Embryonic facial prominence (tissue), 1 donor: ENCODE results near the gene IFT81.

ENCODE experiments used
- DNase-seq: peaks from one replicate; pipeline ENCODE4 v3.0.0-alpha.2; 2016; ENCODE audit errors: extremely low spot score

IFT81 gene

DNA sequence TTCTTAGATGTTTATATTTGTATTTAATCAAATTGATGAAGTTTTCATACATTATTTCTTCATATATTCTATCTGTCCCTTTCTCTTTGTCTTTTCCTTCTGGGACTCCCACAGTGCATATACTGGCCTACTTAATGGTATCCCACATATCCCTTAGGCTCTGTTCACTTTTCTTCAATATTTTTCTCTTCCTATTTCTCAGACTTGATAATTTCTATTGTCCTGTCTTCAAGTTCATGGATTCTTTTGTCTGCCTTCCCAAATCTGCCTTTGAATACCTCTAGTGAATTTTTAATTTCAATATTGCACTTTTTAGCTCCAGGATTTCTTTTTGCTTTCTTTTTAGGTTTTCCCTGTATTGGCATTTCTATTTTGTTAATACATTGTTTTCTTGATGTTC, 33.4 kb downstream of the IFT81 start:
- no peak for DNase-seq

DNA sequence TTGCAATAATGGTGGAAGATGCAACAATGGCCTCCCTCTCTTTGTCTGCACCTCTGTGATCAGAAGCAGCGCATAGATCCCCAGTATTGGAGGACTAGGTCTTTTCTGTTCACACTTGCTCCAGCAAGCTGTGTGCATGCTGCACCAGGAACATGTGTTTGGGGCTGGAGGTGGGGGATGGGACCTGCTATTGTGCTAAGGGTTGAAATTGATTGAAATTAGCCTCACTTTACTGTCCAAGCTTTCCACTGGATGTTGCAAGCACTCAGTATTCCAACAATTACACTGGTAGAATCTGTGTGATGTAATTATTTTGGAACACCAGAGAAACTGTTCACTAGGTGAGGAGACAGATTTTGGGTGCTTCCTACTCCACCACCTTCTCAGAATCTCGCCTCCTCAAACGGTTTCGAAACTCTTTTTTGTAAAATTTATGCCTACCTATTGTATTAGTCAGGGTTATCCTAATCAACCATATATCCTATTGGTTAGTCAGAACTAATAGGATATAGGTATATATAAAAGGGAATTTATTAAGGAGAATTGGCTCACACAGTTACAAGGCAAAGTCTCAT, 35.6 kb downstream of the IFT81 start:
- no peak for DNase-seq

DNA sequence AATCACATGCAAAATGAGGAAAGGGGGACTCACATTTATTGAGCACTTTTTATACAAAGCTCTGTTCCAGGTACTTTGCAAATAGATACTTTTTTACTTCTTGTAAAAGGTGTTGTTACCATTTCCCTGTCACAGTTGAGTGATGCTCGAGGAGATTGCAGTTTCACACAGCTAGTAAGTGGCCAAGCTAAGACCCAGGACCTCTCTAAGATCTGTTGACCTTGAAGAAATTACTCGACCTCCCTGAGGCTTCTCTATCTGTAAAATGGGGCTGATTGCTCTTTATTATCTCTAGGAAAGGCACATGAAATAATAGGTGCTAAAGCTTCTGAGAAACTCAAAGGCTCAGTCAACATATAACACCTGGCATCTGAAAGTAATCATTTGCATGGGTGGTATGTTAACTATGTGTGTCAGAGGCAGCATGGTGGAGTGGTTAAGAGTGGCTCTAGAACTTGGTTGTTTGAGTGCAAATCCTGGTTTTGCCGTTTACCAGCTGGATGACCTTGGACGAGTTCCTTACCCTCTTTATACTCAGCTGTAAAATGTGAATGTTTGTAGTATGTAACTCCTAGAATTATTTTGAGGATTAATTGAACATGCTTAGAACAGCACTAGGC, 41.5 kb downstream of the IFT81 start:
- no peak for DNase-seq

DNA sequence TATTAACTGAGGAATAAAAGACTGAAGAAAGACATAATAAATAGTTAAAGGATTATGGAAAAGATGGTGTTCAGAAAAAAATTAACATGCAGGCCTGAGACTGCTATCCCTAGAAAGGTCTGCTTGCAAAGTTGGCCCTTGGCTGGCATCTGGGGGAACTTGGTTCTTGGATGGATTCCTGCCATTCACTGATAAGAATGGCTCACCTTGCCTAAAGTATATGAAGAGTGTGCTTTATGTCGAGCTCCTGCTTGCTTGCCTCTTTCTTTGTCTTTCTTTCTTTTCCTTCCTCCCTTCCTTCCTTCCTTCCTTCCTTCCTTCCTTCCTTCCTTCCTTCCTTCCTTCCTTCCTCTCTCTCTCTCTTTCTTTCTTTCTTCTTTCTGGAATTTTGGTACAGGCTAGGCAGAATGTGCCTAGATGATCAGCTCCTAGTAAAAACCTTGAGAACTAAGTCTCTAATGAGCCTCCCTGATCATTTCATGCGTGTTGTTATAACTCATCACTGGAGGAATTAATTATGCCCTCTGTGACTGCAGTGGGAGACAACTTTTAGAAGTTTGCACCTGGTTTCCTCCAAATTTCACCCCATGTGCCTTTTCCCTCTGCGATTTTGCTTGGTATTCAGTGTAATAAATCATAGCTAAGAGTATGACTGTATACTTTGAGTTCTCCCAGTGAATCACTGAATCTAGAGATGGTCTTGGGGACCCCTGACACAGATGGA, 44.7 kb downstream of the IFT81 start:
- no peak for DNase-seq

DNA sequence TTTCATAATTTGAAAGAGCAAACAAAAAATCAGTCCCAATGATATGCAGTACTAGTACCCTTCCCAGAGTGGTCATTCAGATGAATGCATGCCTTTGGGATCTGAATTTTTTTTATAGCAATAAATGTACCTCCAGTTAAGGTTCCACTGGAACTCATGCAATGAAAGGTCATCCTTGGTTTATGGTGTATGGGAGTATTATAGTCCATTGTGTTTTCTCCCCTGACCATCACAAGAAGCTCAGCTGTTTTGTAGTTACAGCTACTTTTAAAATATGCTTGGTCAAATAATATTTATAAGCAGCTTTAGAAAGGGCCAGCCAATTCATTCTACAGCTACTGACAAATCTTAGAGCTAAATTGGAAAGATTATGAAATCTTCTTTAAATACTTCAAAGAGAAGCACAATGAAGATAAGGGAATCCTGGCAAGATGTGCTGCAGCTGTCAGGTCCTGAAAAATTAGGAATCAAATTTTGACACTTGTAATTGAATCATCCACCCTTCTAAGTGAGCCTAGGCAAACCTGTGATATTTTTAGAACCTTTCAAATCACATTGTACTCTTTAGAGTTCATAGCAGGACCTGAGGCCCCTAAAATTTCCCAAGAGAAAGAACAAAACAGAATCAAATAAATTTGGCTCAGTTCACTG, 46.5 kb downstream of the IFT81 start:
- DNase-seq = no peak

DNA sequence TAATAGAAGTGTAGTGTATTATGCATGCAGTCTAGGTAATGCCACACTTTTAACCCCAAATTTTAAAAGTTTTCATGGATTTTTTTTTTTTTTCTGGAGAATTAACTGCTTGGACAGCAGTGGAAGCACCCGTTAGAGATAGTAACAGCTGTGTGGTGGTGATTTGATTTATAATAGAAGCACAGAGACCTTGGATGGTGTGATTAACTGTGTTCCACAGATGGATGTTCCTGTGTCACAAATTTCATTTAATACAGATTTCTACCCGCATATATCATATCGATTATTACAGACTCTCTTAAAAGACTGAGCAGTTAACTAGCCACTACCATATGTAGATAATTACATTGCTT, 47.0 kb downstream of the IFT81 start:
- no peak for DNase-seq

DNA sequence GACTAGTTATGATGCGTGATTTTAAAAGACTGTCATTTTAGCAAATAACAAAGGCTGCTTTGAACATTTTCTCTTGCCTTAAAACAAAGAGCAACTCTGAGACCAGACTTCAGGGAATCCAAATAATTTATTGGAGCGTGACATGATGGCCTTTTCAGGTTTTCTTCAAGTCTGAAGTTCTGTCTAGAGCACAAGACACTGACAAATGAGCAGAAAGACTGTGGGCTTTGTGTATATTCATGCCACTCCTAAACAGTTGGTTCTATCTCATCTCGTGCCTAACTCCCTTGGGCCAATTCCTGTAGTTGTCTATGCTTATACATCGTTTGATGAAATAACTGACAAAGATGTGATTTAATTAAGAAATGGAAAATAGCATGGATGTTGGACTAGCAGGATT, 47.5 kb downstream of the IFT81 start:
- DNase-seq = no peak

DNA sequence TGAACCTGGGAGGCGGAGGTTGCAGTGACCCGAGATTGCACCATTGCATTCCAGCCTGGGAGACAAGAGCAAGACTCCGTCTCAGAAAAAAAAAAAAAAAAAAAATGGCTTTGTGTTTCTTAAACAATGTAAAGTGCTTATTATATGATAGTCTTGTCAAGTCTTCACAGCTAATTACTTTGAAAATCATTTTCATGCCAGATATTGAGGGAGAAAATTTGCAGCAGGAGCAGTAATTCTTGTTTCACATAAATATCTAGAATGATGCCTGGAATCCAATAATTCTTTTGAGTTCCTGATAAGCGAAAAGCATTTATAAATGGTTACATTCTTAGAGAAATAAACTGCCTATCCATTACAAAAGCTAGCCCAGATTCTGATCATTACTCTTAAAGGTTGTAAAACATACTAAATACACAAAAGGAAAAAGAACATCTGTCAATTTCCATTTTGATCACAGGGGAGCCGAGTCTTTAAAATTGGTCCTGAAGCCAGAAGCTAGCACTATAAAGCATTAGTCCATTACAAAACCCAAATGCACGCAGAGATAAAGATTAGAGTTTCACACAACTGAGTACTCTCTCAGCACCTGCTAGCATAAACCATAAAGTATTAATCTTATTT, 50.3 kb downstream of the IFT81 start:
- no peak for DNase-seq

DNA sequence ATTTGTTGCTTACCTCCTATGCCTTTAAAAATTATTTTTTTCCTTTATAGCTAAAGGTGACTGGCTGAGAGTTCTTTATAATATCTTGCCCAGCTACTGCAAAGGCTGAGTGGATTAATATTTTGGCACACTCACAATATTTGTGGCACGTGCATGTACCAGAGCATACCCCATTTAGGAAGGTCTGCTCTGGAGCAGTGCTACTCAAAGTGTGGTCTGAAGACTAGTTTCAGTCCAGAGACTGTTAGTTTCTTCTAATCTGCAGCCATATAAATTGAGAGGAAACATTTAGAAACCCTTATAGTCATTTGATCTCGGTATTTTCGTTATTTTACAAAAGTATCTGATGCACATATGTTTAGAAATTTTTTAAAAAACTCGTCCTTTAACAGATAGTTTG, 51.0 kb downstream of the IFT81 start:
- no peak for DNase-seq

DNA sequence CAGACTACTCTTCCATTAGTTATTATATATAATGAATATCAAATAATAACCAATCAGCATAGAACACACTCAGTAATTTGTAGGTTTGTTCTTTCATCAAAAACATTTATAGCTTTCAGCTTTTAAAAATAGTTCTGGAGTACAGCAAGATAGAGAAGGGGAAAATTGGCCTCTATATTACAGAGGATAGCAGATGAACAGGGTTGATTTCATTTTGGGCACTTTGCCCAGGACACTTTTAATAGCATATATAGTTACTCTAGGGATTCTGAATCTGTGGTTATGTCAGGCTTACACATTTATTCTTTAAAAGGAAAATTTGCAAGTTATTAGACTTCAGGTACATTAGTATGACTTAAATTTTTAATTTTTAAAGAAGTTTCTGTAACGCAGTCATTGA, 52.6 kb downstream of the IFT81 start:
- DNase-seq = no peak

DNA sequence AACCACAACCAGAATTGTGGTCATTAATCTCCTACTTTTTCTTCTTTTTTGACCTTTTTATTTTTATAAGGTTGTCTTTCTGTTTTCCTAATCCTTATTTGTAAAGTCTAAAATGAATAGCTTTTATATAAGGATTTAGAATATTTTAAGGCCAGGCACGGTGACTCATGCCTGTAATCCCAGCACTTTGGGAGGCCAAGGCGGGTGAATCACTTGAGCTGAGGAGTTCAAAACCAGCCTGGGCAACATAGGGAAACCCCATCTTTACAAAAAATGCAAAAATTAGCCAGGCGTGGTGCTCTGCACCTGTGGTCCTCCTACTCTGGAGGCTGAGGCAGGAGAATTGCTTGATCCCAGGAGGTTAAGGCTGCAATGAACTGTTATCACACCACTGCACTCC, 55.1 kb downstream of the IFT81 start:
- DNase-seq = no peak

DNA sequence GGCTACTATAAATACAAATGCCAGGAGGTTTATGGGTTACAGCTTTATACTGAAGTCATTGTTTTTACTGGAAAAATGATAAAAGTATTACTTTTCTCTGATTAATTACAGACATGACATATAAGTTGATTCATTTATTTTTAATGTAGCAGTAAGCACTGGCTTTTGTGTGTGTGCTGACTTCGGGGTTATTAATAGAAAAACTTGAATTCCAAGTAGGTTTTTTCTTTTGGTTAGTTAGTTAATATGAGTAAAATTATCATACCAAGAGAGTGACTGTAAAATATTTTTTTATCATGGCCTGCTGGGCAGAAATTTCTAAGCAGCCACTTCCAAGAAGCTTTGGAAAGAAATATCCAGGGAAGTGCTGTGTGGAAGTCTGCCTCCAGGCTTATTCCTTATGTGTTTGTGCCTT, 56.4 kb downstream of the IFT81 start:
- no peak for DNase-seq

DNA sequence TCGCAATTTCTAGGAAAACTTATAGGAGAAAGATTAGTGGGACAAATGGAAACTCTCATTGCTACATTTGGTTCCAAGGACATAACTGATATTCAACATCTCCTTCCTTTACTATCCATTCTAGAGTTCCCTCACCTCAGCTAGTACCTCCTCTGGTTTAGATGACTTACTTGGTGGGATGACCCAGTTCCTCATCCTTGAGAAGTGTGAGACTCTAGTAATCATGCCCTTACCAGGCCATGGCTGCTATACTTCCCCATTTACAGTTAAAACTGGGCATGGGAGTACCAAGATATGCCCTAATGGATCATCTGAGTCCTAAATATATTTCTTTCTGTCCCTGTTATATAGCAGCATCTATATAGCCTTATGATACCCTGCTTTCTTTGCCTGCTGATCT, 58.1 kb downstream of the IFT81 start:
- DNase-seq = no peak

DNA sequence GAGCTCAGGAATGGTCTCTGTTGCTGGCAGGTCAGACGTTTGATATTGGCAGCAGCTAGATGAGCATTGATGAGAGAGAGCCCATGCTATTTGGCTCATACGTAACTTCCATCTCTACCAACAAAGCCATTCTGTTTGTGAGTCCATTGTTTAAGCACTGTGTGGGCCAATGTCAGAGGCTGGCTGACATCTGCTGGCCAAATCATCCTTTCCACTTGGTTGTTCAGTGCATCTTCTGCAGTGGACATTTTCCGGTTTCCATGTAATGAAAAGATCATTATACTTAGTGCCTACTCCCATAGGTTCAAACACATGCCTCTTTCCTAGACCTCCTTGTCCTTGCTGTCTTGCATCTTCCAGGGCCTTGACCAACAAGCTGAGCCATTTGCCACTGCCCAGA, 59.2 kb downstream of the IFT81 start:
- DNase-seq = no peak

DNA sequence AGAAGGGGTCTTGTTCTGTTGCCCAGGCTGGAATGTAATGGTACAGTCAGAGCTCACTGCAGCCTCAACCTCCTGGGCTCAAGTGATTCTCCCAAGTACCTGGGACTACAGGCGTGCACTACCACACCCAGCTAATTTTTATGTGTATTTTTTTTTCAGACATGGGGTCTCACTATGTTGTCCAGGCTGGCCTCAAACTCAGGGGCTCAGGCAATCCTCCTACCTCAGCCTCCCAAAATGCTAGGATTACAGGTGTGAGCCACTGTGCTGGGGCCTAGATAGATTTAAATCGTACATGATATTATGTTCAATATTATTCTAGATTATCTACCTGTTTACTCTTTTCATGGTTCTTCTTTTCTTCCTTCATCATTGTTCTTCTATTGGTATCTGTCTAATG, 61.5 kb downstream of the IFT81 start:
- DNase-seq = no peak

DNA sequence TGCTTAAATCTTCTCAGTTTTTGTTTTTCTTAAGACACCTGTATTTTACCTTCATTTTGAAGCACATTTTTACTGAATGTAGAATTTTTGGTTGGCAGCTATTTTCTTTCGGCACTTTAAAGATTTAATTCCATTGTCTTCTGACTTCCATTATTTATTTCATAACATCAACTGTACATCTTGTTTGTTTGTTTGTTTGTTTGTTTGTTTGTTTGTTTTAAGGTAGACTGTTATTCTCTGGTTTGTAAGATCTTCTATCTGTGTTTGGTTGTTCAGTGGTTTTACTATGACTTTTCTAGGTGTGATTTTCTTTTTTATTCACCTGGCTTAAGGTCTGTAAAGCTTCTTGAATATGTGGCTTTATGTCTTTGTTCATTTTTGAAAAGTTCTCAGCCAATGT, 61.9 kb downstream of the IFT81 start:
- DNase-seq = no peak

DNA sequence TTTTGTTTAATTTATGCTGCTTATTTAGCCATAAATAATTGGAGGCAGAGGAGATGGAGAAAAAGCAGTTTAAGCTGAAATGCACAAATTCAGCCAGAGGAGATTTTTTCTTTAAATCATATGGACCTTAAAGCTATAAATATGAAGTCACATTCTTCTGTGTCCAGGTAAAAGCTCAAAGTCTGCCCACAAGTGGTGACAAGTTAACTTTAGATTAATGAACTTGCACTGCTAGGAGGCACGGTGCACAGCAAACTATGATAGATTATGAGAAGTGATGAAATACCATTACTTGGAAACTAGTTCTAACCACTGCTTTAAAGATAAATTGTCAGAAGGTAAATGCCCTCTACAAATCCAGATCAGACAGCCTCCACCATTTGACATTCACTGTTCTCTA, 69.0 kb downstream of the IFT81 start:
- no peak for DNase-seq

DNA sequence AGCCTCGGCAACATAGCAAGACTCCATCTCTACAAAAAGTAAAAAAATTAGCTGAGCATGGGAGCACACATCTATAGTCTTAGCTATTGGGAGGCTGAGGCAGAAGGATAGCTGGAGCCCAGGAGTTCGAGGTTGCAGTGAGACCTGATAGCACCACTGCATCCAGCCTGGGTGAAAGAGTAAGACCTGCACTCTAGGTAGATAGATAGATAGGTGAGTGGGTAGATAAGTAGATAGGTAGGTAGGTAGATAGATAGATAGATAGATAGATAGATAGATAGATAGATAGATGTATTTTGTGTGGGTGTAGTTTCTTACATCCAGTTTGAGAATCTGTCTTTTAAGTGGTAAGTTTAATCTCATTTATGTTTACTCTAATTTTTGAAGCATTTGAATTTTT, 72.8 kb downstream of the IFT81 start:
- DNase-seq = no peak

DNA sequence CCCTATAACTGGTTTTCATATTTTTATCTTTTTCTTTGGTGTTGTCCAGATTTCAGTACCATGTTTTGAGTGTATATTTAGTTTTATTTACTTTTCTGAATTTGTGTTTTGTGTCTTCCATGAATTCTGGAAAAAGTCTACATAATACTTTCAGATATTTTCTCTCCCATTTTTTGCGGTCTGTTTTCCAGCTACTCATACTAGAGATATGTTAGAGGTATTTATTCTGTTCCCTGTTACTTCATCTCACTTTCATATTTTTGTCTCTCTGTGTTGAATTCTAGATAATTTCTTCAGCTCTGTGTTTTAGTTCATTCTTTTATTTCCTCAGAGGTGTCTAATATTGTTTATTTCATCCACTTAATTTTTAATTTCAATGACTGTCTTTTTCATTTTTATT, 74.2 kb downstream of the IFT81 start:
- DNase-seq = no peak

DNA sequence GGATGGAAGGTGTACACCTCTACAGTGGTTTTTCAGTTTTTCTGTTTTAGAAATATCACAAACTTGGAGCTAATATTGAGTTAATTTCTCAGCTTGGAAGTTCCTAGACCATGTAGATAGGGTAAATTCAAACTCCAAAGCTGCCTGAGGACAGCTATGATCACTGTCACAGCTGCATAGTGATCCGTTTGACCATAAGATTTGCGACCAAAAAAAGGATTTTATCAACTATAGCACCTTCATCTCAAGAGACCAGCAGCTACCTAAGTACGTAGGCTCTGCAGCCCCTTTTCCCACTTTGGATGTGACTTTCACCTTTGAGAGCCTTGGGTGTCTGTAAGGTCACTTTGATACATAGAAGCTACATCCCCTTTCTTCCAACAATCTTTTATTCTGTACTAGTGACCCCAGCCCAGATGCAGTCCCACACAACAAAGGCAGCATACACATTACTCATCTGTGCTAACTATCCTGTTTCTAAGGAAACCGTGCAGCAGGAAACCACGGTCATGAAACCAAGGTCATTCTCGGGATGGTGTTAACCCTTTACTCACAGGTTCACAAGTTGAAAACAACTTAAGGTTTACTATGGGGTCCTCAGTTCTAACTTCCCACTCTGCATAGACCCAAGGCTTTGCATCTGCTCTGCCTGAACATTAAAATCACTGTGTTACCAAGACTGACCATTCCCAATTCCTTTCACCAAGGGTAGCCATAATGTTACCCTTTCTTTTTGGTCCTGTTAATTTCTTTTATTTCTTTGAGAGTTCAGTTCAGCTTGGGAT, 75.4 kb downstream of the IFT81 start:
- DNase-seq = no peak

DNA sequence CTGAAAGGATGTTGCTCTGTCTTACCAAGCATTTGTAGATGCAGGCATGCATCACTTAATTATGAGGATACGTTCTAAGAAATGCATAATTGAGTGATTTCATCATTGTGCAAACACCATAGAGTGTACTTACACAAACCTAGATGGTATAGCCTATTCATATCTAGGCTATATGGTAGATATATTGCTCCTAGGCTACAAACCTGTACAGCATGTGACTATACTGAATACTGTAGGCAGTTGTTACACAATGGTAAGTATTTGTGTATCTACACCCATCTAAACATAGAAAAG, 75.9 kb downstream of the IFT81 start:
- no peak for DNase-seq

DNA sequence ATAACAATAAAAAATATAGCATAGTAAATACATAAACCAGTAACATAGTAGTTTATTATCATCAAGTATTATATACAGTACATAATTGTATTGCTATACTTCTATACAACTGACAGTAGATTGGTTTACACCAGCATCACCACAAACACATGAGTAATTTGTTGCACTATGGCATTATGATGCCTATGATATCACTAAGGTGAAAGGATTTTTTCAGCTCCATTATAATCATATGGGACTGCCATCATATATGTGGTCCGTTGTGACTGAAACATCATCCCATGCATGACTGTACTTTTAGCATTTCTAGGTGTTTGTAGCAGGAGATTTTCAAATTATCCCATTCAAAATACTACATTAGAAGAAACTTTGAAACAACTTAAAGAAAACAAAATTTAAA, 77.8 kb downstream of the IFT81 start:
- DNase-seq = no peak
